SJSA1 (cell line): ENCODE data around the gene CCDC141. TPM values are rescaled to one million over a fixed set of nuclear protein-coding genes. Genes with fewer than 3 reads are reported as not detected.

Experiments
- DNase-seq, 2 experiments: peaks; one replicate each; pipeline ENCODE4 v3.0.0-alpha.2; 2015 to 2020; ENCODE audit warnings: low spot score in 2 of 2, low read depth in 1 of 2
- H3K27ac ChIP-seq: fragments of 250-450 bp; sonication (Bioruptor Pico); 2 replicates; pipeline ENCODE4 v1.5.1; 2020; ENCODE audit warnings: mild to moderate bottlenecking, moderate library complexity
- H3K27me3 ChIP-seq: fragments of 250-450 bp; sonication (Bioruptor Pico); replicated peaks from 2 replicates; pipeline ENCODE4 v1.5.1; 2020; ENCODE audit warnings: mild to moderate bottlenecking, moderate library complexity
- H3K36me3 ChIP-seq: fragments of 250-450 bp; sonication (Bioruptor Pico); 2 replicates; pipeline ENCODE4 v1.5.1; 2020; ENCODE audit warnings: mild to moderate bottlenecking
- H3K4me1 ChIP-seq: fragments of 250-450 bp; sonication (Bioruptor Pico); replicated peaks from 2 replicates; pipeline ENCODE4 v1.6.1; 2021; ENCODE audit warnings: mild to moderate bottlenecking
- H3K4me3 ChIP-seq: fragments of 250-450 bp; sonication (Bioruptor Pico); 2 replicates; pipeline ENCODE4 v1.5.1; 2020; ENCODE audit warnings: mild to moderate bottlenecking
- H3K9me3 ChIP-seq: fragments of 250-450 bp; sonication (Bioruptor Pico); replicated peaks from 2 replicates; pipeline ENCODE4 v1.5.1; 2020; ENCODE audit warnings: mild to moderate bottlenecking
- total RNA-seq: library from RNA; depleted of rRNA; stranded (reverse); fragments of >200 nt; shearing (Covaris generic); gene quantifications from 2 replicates; pipeline ENCODE4 v1.2.3, GENCODE V29; 2014

Gene CCDC141
- total RNA-seq, 1 experiment from 2014 or later = not detected

DNA sequence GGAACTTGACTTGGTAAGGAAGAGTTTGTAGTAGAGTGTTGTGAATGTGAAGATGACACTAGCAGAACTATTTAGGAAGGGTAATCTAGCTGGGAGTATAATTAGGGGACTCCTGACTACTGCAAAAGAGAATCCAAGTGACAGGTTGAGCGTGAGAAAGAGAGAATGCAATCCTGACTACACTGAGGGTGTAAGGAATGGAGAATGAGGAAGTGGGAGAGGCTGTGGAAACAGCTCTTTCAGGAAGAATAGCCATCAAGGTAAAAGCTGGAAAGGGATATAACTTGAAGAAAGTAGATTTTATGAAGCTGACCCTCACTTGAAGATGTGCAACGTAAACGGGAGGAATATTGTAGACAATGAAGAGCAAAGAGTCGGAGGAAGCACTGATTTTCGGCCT is 201.6 kb downstream of the CCDC141 start:
- Histone ChIP-seq H3K27ac (no peak overlapping the region), H3K27me3 (no peaks in the 10 kb centered on the region), H3K9me3 (no peaks in the 10 kb centered on the region), H3K4me1 (no peaks in the 10 kb centered on the region), H3K36me3 (no peaks in the 10 kb centered on the region), H3K4me3 (no peak overlapping the region)
- no peak for DNase-seq

DNA sequence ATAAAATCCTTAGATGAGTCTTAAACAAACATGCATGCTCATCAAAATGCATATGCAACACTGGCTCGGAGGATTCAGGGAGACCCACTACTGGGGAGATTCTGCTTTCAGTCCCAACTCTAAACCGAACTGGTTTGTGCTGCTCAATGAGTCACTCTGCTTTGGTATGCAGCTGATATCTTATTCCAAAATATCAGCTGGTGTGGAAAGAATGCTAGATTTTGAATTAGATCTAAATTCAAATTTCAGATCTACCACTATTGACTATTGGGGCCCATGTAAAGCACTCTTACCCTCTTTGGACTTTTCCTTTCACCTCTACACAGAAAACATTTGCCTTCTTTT is 203.5 kb downstream of the CCDC141 start:
- Histone ChIP-seq H3K36me3 (no peaks in the 10 kb centered on the region), H3K4me3 (no peak overlapping the region), H3K27ac (no peak overlapping the region), H3K9me3 (no peaks in the 10 kb centered on the region), H3K4me1 (no peaks in the 10 kb centered on the region), H3K27me3 (no peaks in the 10 kb centered on the region)
- DNase-seq = no peak

DNA sequence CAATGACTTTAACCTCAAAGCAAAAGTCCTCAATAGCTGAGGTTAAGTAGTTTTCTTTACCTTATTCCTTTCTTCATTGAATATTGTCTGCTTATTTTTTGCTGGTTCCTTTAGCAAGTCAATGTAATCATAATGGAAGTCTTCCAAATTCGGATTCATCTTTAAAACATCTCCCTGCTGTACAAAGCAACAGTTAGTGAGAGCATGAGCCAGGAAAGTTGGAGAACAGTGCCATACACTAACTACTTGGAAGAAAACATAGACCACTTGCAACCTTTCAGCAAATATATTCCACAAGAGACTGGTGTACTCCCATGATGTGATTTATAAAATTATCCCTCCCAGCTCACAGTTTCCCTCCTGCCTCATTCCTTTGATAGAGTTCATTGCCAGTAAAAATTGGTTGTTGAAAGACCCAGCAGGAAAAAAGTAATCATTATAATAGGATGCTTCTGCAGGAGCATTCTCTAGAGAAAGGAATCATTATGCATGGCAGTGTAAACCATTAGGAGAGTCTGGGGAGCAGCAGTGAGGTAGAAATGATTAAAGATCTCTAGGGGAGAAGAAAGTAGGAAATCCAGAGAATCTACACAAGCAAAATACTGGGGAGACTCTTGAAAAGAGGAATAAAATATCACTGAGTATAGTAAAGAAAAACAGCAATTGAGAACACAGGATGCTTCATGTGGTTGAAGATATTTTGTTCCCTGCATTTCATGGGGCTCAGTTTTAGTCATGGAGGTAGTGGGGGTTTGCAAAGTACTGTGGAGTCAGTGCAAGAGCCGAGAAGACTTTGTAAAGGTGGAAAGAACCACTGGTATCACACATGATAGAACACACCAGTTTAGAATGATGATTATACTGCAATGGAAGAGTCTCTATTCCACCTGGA is 204.1 kb downstream of the CCDC141 start:
- H3K27ac ChIP-seq = no peak overlapping the region

DNA sequence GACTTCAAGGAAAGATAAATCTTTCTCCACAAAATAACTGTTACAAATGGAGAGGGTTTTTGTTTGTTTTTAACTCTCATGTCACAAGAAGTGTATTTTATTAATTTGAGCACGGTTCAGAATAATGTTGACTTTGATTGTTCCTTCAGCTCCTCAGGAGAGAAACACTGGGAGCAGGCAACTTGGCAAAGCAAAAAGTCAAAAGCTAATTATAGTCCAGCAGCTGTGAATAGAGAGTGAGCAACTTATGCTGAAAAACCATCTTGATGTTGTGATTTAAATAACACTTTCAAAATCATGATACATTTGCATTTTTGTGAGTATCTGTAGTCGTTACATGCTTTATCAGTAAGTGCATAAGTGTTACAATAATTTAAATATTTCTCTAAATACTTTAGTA is 205.2 kb downstream of the CCDC141 start:
- DNase-seq = no peak
- H3K9me3 ChIP-seq = no peaks in the 10 kb centered on the region
- no peak overlapping the region for H3K27ac ChIP-seq
- no peaks in the 10 kb centered on the region for H3K4me1 ChIP-seq
- H3K4me3 ChIP-seq = no peak overlapping the region
- no peaks in the 10 kb centered on the region for H3K27me3 ChIP-seq
- no peaks in the 10 kb centered on the region for H3K36me3 ChIP-seq

More for the DNA sequence above, 204.1 kb downstream of the CCDC141 start:
- Histone ChIP-seq H3K36me3 (no peaks in the 10 kb centered on the region), H3K9me3 (no peaks in the 10 kb centered on the region), H3K4me1 (no peaks in the 10 kb centered on the region), H3K4me3 (no peak overlapping the region), H3K27me3 (no peaks in the 10 kb centered on the region)
- no peak for DNase-seq

DNA sequence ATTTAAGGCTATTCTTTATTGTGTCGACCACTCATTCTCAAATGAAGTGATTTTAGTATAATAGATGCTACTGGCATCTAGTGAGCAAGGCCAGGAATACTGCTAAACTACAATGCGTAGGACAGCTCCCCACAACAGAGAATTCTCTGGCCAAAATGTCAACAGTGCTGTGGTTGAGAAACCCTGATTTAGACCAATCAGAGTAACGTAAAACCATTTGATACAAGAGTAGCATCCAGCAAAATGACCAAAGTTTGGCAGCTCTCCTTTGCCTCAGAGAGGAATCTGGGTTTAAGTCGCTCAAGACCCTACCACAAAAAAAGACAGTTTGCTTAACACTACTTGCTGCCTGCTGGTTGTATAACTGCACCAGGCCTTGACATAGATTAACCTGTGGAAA is 205.7 kb downstream of the CCDC141 start:
- H3K9me3 ChIP-seq = no peaks in the 10 kb centered on the region
- H3K36me3 ChIP-seq = no peaks in the 10 kb centered on the region
- no peak overlapping the region for H3K4me3 ChIP-seq
- H3K27ac ChIP-seq = no peak overlapping the region
- no peak for DNase-seq
- no peaks in the 10 kb centered on the region for H3K27me3 ChIP-seq
- no peaks in the 10 kb centered on the region for H3K4me1 ChIP-seq

DNA sequence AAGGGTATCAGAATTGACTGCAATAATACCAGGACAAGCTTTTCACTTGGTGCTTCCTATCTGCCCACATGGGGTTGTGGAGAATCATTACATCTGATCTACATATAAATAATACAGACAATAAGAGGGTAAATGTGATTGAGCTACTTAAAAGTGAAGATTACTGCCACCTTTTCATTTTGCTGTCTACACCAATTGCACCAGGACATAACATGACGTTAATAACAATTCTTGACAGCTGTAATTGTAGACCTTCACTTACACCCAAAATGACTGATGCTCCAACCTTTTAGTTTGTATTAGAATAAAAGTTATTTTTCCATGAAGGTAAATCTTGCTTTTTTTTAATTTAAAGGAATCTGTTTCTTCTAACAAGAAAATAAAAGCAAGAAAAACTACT is 206.2 kb downstream of the CCDC141 start:
- no peak overlapping the region for H3K4me3 ChIP-seq

DNA sequence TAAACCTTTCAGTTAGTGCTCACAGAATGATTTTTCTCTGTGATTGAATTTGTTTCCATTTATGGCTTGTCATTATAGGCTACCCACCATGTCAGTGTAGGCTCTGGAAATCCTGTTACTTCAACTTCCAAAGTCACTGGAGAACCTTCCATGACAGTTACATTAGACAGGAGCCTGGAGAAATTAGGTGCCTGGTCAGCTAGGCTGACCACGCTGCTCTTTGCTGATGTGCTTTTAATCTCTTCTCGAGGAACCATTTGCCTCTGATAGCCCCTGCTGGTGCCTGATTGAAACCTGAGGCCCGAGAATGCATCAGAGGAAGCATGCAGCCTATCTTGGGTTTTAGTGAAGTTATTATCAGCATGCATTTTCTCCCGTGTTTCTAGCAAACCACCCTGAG is 213.1 kb downstream of the CCDC141 start:
- H3K9me3 ChIP-seq = no peaks in the 10 kb centered on the region
- no peaks in the 10 kb centered on the region for H3K27me3 ChIP-seq
- H3K36me3 ChIP-seq = no peaks in the 10 kb centered on the region
- no peak overlapping the region for H3K27ac ChIP-seq
- H3K4me1 ChIP-seq = no peaks in the 10 kb centered on the region
- no peak overlapping the region for H3K4me3 ChIP-seq
- no peak for DNase-seq

More for the DNA sequence above, 206.2 kb downstream of the CCDC141 start:
- DNase-seq = no peak
- H3K27ac ChIP-seq = no peak overlapping the region
- no peaks in the 10 kb centered on the region for H3K9me3 ChIP-seq
- H3K4me1 ChIP-seq = no peaks in the 10 kb centered on the region
- no peaks in the 10 kb centered on the region for H3K36me3 ChIP-seq
- no peaks in the 10 kb centered on the region for H3K27me3 ChIP-seq

DNA sequence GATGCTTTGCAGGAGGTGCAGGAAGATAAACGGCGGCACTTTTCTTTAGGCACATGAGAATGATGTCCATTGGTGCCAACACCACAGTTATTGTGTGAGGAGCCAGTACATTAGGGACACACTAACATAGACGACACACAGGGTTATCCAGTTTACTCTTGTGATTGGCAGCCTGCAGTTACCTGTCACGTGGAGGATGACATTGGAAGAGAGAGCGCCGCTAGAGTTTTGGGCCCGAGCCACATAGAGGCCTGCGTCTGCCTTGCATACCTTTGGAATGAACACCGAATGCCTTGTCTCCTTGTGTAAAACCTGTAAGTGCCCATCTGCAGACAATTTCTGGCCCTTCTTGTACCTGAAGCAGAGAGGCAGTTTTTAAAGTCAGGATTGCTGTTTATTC is 215.9 kb downstream of the CCDC141 start:
- no peaks in the 10 kb centered on the region for H3K4me1 ChIP-seq
- no peak for DNase-seq

DNA sequence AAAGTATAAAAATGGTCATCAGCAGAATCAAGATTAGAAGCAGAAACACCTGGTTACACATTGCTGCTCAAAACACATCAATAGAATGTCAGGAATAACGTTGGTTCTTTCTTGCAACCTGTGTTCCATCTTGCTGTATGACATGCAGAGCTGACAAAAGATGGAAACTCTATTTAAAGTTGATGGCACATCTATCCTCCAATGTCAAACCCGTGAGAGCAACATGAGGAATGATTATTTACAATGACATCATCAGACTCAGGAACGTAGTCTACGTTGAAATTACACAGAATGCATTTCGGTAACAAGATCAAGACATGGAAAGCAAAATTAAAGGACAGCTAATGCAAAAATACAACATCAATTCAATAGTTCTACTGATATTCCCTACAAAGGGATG is 216.6 kb downstream of the CCDC141 start:
- Histone ChIP-seq H3K27me3 (no peaks in the 10 kb centered on the region; the same call in 1 of the 2 replicates), H3K27ac (no peak overlapping the region), H3K4me3 (no peak overlapping the region), H3K4me1 (no peaks in the 10 kb centered on the region), H3K9me3 (no peaks in the 10 kb centered on the region), H3K36me3 (no peaks in the 10 kb centered on the region)
- no peak for DNase-seq

More for the DNA sequence above, 215.9 kb downstream of the CCDC141 start:
- H3K36me3 ChIP-seq = no peaks in the 10 kb centered on the region
- H3K9me3 ChIP-seq = no peaks in the 10 kb centered on the region
- H3K27ac ChIP-seq = no peak overlapping the region
- no peaks in the 10 kb centered on the region; the same call in 1 of the 2 replicates for H3K27me3 ChIP-seq
- no peak overlapping the region for H3K4me3 ChIP-seq

DNA sequence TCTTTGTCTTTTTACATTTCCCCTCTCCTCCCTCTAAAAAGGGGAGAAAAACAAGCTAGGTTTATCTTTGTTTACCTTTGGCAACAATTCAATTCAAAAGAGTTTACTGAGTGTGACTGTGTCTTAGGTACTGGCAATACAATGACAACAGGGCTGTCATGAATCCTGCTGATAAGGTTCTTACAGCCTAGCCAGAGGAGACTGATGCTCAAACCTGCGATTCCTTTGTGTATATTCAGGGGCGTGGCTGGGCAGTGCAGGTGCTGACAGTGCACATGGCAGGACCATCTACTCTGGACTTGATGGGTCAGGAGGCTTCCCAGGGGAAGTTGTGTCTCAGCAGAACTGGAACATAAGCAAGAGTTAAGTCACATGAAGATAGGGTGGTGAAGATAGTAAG is 219.5 kb downstream of the CCDC141 start:
- Histone ChIP-seq H3K4me3 (no peak overlapping the region), H3K36me3 (no peaks in the 10 kb centered on the region), H3K27ac (no peak overlapping the region), H3K27me3 (no peaks in the 10 kb centered on the region; the same call in 1 of the 2 replicates), H3K9me3 (no peaks in the 10 kb centered on the region), H3K4me1 (no peaks in the 10 kb centered on the region)
- no peak for DNase-seq

DNA sequence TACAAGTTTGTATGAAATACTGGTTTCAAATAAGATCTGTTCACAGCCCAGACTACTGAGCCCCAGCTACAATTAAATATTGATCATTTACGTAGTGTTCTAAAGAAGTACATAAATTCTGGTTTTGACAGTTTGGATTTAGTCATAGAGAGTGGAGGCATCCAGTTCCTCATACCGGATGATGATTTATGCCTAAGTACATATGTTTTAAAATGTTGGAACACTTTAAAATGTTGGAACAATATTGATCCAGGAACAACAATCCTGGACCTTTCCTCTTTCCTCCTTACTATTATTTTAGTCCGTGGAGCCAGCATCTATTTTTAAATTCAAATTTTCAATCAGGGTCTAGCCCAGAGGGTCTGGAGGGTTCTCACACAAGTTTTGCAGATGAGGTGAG is 220.0 kb downstream of the CCDC141 start:
- DNase-seq = no peak
- Histone ChIP-seq H3K27ac (no peak overlapping the region), H3K27me3 (no peaks in the 10 kb centered on the region; the same call in 1 of the 2 replicates), H3K9me3 (no peaks in the 10 kb centered on the region), H3K4me1 (no peaks in the 10 kb centered on the region), H3K4me3 (no peak overlapping the region), H3K36me3 (no peaks in the 10 kb centered on the region)

DNA sequence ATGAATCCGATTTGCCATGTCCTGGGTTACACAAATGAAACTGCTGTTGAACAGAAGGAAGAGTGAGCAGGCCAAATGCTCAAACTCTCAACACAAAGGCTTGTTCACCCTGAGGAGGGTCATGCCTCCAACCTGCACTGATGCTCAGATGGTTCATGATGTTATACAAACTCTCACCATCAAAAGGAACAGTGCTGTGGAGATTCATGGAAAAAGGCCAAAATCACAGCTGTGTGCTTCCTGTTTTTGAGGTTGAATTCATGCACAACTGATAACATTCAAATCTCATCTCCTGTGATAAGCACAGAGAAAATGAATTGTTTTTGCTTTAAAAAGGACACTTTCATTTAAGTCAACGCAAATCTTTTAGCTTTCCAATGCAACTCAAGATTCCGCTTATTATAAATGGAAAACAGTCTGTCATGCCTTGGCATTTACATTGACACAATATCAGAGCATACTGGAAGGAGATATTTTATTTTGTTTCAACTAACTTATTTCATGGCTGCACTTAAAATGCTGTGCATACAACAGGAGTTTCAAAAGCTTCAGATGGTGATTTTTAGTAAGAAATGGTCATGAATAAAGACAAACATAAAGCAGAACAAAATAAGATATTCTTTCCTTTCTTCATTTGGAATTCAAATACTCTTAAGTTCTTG is 220.5 kb downstream of the CCDC141 start:
- Histone ChIP-seq H3K27ac (no peak overlapping the region), H3K9me3 (no peaks in the 10 kb centered on the region), H3K4me3 (no peak overlapping the region), H3K36me3 (no peaks in the 10 kb centered on the region), H3K4me1 (no peaks in the 10 kb centered on the region), H3K27me3 (no peaks in the 10 kb centered on the region; the same call in 1 of the 2 replicates)
- no peak for DNase-seq

DNA sequence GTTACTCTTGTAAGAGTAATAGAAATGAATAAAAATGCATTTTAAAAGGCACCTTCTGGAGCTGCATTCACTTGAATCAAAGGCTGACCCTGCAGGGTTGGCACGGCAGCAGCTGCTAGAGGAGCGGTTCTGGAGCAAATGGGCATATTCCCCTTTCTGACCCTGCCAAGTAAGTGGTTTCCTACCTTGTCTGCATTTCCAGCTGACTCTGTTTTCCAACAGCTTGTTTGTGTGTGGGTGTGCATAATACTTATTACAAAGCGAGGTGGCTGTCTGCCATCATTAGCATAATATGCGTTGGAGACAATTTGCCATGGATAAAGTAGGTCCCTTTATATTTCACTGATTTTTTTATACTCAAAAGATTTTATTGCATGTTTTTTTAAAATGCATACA is 221.5 kb downstream of the CCDC141 start:
- Histone ChIP-seq H3K27me3 (no peaks in the 10 kb centered on the region; the same call in 1 of the 2 replicates), H3K27ac (no peak overlapping the region), H3K4me1 (no peaks in the 10 kb centered on the region), H3K4me3 (no peak overlapping the region), H3K9me3 (no peaks in the 10 kb centered on the region), H3K36me3 (no peaks in the 10 kb centered on the region)
- no peak for DNase-seq

DNA sequence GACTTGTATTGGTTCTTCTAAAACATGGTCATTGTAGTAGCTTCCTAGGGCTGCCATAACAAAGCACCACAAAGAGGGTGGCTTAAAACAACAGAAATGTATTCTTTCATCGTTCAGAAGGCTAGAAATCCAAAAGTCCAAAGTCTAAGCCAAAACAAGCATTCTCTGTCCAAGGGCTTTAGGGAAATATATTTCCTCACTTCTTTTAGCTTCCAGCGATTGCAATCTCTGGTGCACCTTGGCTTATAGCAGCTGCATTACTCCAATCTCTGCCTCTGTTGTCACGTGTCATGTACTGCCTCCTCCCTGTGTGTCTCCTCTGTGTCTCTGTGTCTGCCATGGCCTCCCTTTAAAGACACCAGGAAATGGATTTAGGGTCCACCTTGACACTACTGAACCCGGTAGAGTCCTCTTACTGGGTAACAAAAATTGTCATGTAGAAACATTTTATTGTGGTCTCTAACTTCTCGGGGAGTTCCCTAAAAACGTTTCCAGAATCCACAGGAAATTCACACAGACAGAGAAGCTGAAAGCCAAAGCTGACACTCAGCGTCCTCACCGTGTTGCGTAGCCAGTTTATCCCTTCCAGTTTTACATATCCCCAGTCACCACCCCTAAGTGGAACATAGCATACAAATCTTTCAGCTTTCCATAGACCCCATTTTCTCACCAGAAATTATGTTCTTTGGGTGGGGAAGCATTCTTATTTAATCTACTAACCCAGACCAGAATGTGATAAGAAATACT is 222.0 kb downstream of the CCDC141 start:
- no peaks in the 10 kb centered on the region for H3K4me1 ChIP-seq
- no peaks in the 10 kb centered on the region for H3K9me3 ChIP-seq
- no peak overlapping the region for H3K27ac ChIP-seq
- no peak overlapping the region for H3K4me3 ChIP-seq
- H3K27me3 ChIP-seq = no peaks in the 10 kb centered on the region; the same call in 1 of the 2 replicates
- DNase-seq = no peak
- no peaks in the 10 kb centered on the region for H3K36me3 ChIP-seq
